ENCODE data around the gene CHST11.
A peak's percentile ranks its signal among the peaks of the same experiment; 100 is the strongest.

CHST11 gene

GRCh38 chr12:104435175-104435574 lies 21.6 kb upstream of the CHST11 start:
- peaks cover 6% of the 10 kb centered on the region for H3K27me3 Mint-ChIP-seq (ENCODE audit: low read depth, poor library complexity)

DNA sequence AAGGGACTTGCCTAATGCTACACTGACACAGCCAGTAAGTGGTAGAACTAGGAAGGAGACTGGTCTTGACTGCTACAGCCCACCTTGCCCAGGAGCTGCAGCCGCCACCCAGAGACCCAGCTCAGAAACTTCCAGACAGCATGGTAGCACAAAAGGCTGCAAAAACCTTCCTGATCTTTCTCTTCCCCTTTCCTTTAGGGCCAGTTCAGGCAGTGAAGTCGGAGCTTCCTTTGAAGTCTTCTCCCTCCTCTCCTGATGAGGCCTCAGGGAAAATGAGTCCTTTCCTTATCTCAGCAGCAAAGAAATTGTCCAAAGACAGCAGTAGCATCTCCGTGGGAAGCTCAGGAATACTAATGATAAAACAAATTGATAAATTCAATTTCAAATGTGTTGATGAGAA lies 21.0 kb upstream of the CHST11 start:
- Mint-ChIP-seq H3K9me3 (no peaks in the 10 kb centered on the region), H3K27ac (no peak overlapping the region), H3K4me1 (peaks cover 10% of the 10 kb centered on the region), H3K36me3 (ENCODE audit: low read depth) (no peaks in the 10 kb centered on the region), H3K27me3 (ENCODE audit: low read depth, poor library complexity) (peaks cover 6% of the 10 kb centered on the region), H3K4me3 (no peak overlapping the region)
- DNase-seq, result no peak
- TF ChIP-seq, protein P1, sequence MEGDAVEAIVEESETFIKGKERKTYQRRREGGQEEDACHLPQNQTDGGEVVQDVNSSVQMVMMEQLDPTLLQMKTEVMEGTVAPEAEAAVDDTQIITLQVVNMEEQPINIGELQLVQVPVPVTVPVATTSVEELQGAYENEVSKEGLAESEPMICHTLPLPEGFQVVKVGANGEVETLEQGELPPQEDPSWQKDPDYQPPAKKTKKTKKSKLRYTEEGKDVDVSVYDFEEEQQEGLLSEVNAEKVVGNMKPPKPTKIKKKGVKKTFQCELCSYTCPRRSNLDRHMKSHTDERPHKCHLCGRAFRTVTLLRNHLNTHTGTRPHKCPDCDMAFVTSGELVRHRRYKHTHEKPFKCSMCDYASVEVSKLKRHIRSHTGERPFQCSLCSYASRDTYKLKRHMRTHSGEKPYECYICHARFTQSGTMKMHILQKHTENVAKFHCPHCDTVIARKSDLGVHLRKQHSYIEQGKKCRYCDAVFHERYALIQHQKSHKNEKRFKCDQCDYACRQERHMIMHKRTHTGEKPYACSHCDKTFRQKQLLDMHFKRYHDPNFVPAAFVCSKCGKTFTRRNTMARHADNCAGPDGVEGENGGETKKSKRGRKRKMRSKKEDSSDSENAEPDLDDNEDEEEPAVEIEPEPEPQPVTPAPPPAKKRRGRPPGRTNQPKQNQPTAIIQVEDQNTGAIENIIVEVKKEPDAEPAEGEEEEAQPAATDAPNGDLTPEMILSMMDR (IDR thresholded peaks at IDR 0.05), result no peak

More at GRCh38 chr12:104435175-104435574, 21.6 kb upstream of the CHST11 start:
- no peak overlapping the region for H3K4me3 Mint-ChIP-seq
- DNase-seq, result no peak
- H3K36me3 Mint-ChIP-seq (ENCODE audit: low read depth), result no peaks in the 10 kb centered on the region
- H3K4me1 Mint-ChIP-seq, result peaks cover 10% of the 10 kb centered on the region
- no peaks in the 10 kb centered on the region for H3K9me3 Mint-ChIP-seq
- TF ChIP-seq, protein P1 (IDR thresholded peaks at IDR 0.05), result no peak
- H3K27ac Mint-ChIP-seq, result no peak overlapping the region

- no peak overlapping the region for H3K4me3 Mint-ChIP-seq
- H3K9me3 Mint-ChIP-seq, result no peaks in the 10 kb centered on the region
- H3K27ac Mint-ChIP-seq, result peak overlapping the region; percentile 41
Measured at GRCh38 chr12:104436790-104437189, 20.0 kb upstream of the CHST11 start.

DNA sequence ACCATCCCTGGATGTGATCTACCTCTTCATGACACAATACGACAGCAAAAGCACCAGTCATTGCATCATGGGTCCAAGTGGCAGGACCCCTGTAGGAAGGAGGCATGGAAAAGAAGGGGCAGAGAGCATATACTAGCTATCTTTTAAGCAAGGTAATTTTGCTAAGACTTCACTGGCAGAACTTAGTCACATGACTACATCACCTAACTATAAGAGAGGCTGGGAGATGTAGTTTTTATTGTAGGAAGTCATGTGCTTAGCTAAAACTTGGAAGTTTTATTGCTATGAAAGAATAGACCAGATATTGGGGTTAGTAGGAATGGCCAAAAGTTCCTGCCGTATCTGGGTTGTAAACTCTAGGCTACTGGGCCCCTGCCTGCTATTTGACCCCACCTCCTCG lies 18.6 kb upstream of the CHST11 start:
- Mint-ChIP-seq H3K27me3 (ENCODE audit: low read depth, poor library complexity) (peaks cover 6% of the 10 kb centered on the region), H3K9me3 (no peaks in the 10 kb centered on the region), H3K27ac (no peak overlapping the region), H3K4me3 (no peak overlapping the region), H3K36me3 (ENCODE audit: low read depth) (no peaks in the 10 kb centered on the region), H3K4me1 (peaks cover 10% of the 10 kb centered on the region)
- no peak for DNase-seq
- TF ChIP-seq, protein P1 (IDR thresholded peaks at IDR 0.05), result no peak

More at GRCh38 chr12:104436790-104437189, 20.0 kb upstream of the CHST11 start:
- DNase-seq, result no peak
- Mint-ChIP-seq H3K27me3 (ENCODE audit: low read depth, poor library complexity) (peaks cover 6% of the 10 kb centered on the region), H3K36me3 (ENCODE audit: low read depth) (no peaks in the 10 kb centered on the region), H3K4me1 (peaks cover 10% of the 10 kb centered on the region)
- TF ChIP-seq, protein P1 (IDR thresholded peaks at IDR 0.05), result no peak

DNA sequence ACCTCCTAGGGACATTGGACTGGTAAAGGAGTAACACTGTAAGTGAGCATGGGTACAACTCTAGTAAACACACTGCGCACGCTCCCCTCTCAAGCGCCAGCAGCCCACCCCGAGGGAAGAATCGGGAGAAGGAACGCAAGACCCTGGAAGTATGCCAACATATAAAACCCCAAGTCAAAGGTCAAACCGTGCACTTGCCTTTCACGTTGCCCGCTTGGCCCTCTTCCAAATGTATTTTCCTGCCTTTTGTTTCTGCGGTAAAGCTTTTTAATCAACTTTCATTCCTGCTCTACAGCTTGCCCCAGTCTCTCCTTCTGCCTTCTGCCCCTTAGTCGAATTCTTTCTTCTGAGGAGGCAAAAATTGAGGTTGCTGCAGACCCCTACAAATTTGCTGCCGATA lies 17.6 kb upstream of the CHST11 start:
- Mint-ChIP-seq H3K9me3 (no peaks in the 10 kb centered on the region), H3K4me1 (peaks cover 18% of the 10 kb centered on the region), H3K36me3 (ENCODE audit: low read depth) (no peaks in the 10 kb centered on the region), H3K4me3 (no peak overlapping the region), H3K27me3 (ENCODE audit: low read depth, poor library complexity) (peaks cover 6% of the 10 kb centered on the region), H3K27ac (no peak overlapping the region)
- TF ChIP-seq, protein P1 (IDR thresholded peaks at IDR 0.05), result no peak
- DNase-seq, result no peak

- peaks cover 14% of the 10 kb centered on the region for H3K4me1 Mint-ChIP-seq
- no peaks in the 10 kb centered on the region for H3K36me3 Mint-ChIP-seq (ENCODE audit: low read depth)
- no peak overlapping the region for H3K27ac Mint-ChIP-seq
- TF ChIP-seq, protein P1 (IDR thresholded peaks at IDR 0.05), result no peak
- no peaks in the 10 kb centered on the region for H3K27me3 Mint-ChIP-seq (ENCODE audit: low read depth, poor library complexity)
- DNase-seq, result no peak
- H3K9me3 Mint-ChIP-seq, result peaks cover 5% of the 10 kb centered on the region
- no peak overlapping the region for H3K4me3 Mint-ChIP-seq
Measured at GRCh38 chr12:104443008-104443407, 13.7 kb upstream of the CHST11 start.

All from nephron progenitor cell (in vitro differentiated cells).